Measurements from ENCODE around the gene SFSWAP. TPM values are rescaled to one million over a fixed set of nuclear protein-coding genes. Genes with fewer than 3 reads are reported as not detected.

Gene SFSWAP
- total RNA-seq, 1 experiment from 2014 or later, result 48.1 TPM

- H4K8ac ChIP-seq (replicated peaks; ENCODE audit: insufficient read length, low read depth, low read length), result no peak overlapping the region
- no peaks in the 10 kb centered on the region; the same call in 1 of the 2 replicates for H3K27me3 ChIP-seq (ENCODE audit: insufficient read depth, low read length)
- H2BK5ac ChIP-seq (ENCODE audit: insufficient read length, low read length), result no peak overlapping the region
- peak overlapping the region in 1 of 2 experiments; percentile 62; a peak in 2 of 5 replicates for H3K4me3 Mint-ChIP-seq
- H3K27me3 Mint-ChIP-seq (ENCODE audit: low read depth), result peaks cover 43% of the 10 kb centered on the region
- H3K79me2 ChIP-seq (ENCODE audit: insufficient read depth, low read length), result no peaks in the 10 kb centered on the region; the same call in 1 of the 2 replicates
- no peaks in the 10 kb centered on the region for H3K4me1 ChIP-seq (ENCODE audit: insufficient read depth, low read length)
- H3K27ac Mint-ChIP-seq, result no peak overlapping the region; a peak in 2 of 7 replicates
- TF ChIP-seq, protein P1, sequence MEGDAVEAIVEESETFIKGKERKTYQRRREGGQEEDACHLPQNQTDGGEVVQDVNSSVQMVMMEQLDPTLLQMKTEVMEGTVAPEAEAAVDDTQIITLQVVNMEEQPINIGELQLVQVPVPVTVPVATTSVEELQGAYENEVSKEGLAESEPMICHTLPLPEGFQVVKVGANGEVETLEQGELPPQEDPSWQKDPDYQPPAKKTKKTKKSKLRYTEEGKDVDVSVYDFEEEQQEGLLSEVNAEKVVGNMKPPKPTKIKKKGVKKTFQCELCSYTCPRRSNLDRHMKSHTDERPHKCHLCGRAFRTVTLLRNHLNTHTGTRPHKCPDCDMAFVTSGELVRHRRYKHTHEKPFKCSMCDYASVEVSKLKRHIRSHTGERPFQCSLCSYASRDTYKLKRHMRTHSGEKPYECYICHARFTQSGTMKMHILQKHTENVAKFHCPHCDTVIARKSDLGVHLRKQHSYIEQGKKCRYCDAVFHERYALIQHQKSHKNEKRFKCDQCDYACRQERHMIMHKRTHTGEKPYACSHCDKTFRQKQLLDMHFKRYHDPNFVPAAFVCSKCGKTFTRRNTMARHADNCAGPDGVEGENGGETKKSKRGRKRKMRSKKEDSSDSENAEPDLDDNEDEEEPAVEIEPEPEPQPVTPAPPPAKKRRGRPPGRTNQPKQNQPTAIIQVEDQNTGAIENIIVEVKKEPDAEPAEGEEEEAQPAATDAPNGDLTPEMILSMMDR (conservative IDR thresholded peaks at IDR 0.05), result no peak
- no peak overlapping the region for H3T11ph ChIP-seq (ENCODE audit: low read length)
- no peak overlapping the region for H3K23ac ChIP-seq (ENCODE audit: insufficient read length, low read depth, low read length)
- no peak overlapping the region for H3K27ac ChIP-seq (ENCODE audit: insufficient read length, low read depth, low read length)
- H2AFZ ChIP-seq (ENCODE audit: low read length), result no peak overlapping the region
- no CpG with 5 or more reads among the region's 23 CpGs for WGBS (ENCODE audit: extremely low coverage, insufficient read length, low lambda C conversion rate)
- no peak overlapping the region for H2BK120ac ChIP-seq (ENCODE audit: low read depth, low read length, poor library complexity, severe bottlenecking)
- H4K5ac ChIP-seq (ENCODE audit: insufficient read length, low read depth, low read length), result no peak overlapping the region
- H3K14ac ChIP-seq (ENCODE audit: insufficient read depth, low read length), result no peak overlapping the region
- no peak overlapping the region for H4K91ac ChIP-seq (ENCODE audit: insufficient read length, low read depth, low read length)
- no peaks in the 10 kb centered on the region for H3K79me1 ChIP-seq (ENCODE audit: insufficient read depth, low read depth, low read length, poor library complexity, severe bottlenecking)
- H3K18ac ChIP-seq (ENCODE audit: insufficient read length, low read depth, low read length), result no peak overlapping the region
- no peak overlapping the region for H2BK12ac ChIP-seq (ENCODE audit: insufficient read length, low read depth, low read length)
- no peak overlapping the region for H3K4ac ChIP-seq (ENCODE audit: low read depth, low read length)
- no peak overlapping the region for H3K4me2 ChIP-seq (ENCODE audit: insufficient read depth, insufficient read length, low read length)
- H2BK15ac ChIP-seq (ENCODE audit: low read depth, low read length), result no peak overlapping the region
- H2BK20ac ChIP-seq (ENCODE audit: low read depth, low read length, poor library complexity, severe bottlenecking), result no peak overlapping the region
- no peak overlapping the region for H3K56ac ChIP-seq (ENCODE audit: insufficient read length, low read depth, low read length)
- H3K23me2 ChIP-seq (ENCODE audit: insufficient read length, low read depth, low read length, poor library complexity, severe bottlenecking), result peaks cover 21% of the 10 kb centered on the region
- no peak overlapping the region for H3K9ac ChIP-seq (ENCODE audit: extremely low read depth, insufficient read length, low read length)
- H4K20me1 ChIP-seq (ENCODE audit: control insufficient read depth, insufficient read depth, insufficient read length), result peaks cover 3% of the 10 kb centered on the region
- H3K36me3 Mint-ChIP-seq (ENCODE audit: insufficient read depth in 1 of 3, low read depth in 3 of 3), result no peaks in the 10 kb centered on the region; a peak in 1 of 7 replicates
- no peak overlapping the region for H2AK5ac ChIP-seq (ENCODE audit: insufficient read length, low read length)
- peaks cover 2 to 9% of the 10 kb centered on the region in 2 experiments; a peak in 2 of 4 replicates for H3K4me1 Mint-ChIP-seq
- no peaks in the 10 kb centered on the region for H3K9me3 Mint-ChIP-seq
- H3K9me3 ChIP-seq (ENCODE audit: control insufficient read depth, low read depth, low read length), result no peaks in the 10 kb centered on the region
- peak; percentile 34 for DNase-seq
These were observed 115.4 kb downstream of the SFSWAP start for GRCh38 chr12:131826097-131826928.

Data from H9 (cell line).